Glomerular visceral epithelial cell (primary cell): ENCODE measurements around the gene RASSF8.

Experiments
- DNase-seq: peaks from one replicate; pipeline ENCODE4 v3.0.0-alpha.2; 2016; ENCODE audit errors: extremely low spot score

RASSF8 gene

DNA sequence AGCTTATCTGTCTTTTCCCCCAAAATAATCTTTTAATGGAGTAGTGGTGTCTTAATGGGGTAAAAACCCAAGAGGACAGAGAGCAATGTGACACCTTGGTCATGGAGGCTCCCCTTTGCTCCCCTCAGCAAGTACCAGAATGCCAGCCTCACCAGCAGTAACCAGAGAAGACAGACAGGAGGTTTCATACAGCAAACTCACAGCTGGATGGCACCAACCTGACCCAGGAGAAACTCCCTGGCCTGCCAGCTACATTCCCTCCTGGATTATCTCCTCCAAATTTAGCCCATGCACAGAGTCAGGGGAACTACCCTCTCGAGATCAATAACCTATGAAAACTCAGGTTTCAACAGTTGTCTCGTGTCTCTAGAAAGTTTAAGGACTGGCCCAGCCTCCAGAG, 150.4 kb downstream of the RASSF8 start:
- DNase-seq, result no peak

DNA sequence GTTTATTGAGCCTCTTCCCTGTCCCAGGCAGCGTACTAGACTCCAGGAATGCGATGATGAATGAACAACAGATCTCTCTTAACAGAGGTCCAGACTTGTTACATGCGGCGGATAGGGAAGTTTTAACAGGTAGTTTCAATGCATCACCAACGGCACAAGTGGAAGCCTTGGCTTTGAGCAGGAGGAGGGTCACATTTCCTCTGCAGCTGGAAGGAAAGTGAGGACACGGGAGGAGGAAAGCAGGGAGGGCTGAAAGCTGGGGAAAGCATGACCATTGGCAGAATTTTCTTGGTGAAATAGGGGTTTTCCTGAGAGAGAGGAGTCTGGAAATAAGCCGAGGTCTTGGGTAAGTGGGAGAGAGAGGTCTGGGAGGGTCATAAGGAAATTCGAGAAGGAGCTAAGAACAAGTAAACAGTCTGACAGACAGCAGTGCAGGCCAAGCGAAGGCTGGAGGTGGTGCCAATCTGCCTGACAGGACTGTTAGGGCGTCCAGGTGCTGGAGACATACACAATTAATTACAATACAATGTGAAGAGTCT, 150.9 kb downstream of the RASSF8 start:
- no peak for DNase-seq

- DNase-seq, result no peak
These were observed 153.8 kb downstream of the RASSF8 start for GRCh38 chr12:26112232-26112631.

GRCh38 chr12:26112703-26113147, 154.2 kb downstream of the RASSF8 start:
- DNase-seq, result no peak

GRCh38 chr12:26113181-26113654, 154.7 kb downstream of the RASSF8 start:
- DNase-seq, result no peak

- DNase-seq, result peak; percentile 91
These were observed 155.6 kb downstream of the RASSF8 start for GRCh38 chr12:26113853-26114719.

DNA sequence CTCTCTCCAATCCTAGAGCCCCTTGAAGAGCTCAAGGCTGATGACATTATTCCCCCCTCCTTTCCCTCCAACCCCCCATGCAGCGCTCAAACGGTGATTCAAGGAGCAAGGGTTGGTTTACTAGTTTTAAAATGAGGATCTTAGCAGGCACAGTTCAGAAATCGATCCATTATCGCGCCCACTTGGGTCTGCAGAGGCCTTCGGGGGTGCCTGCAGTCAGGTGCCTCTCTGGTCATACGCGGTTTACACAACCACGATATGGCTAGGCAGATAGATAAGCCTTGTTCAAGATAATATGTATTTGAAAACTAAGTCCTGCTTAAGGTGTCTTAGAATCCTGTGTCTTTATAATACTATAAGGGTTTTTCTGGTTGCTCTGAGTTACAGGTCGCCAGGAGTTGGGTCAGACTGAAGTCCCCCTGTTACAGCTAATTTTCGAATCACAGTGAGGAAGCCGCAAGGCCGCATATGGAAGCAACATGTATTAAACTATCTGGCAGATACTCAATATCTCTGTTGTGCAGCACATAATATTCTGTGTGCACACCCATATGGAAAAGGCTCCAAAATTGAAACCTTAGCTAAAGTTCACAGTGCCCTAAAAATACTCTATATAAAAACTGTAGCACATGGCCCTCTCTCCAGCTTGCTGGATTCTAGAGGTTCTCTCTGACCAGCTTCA, 156.4 kb downstream of the RASSF8 start:
- DNase-seq, result no peak

GRCh38 chr12:26116829-26117715, 158.6 kb downstream of the RASSF8 start:
- no peak for DNase-seq

- no peak for DNase-seq
These were observed 159.8 kb downstream of the RASSF8 start for GRCh38 chr12:26118308-26118707.

DNA sequence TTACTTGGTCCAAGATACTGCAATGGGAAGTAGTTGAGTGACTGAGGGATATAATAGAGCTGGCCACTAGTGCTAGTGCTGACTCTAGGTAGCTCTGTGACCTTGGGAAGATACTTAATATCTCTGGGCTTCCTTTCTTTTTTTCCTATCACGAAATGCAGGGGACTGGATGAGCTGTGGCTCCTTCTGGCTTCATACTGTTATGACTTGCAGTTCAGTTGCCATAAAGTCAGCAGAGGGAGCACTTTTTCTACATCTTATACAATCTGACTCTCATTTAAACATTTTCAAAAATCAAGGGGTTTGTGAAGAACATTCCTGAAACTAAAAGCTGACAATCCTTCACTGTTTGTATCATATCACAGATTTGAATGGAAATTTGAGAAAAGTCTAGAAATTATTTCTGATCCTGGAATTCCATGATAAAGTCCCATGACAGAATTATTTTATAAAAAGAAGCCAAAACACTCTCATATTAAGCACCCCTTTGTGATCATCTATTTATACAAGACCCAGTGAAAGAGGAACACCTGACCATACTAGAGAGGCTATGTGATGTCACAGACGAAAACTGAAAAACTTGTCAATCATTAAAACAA, 161.0 kb downstream of the RASSF8 start:
- peak; percentile 63 for DNase-seq

DNA sequence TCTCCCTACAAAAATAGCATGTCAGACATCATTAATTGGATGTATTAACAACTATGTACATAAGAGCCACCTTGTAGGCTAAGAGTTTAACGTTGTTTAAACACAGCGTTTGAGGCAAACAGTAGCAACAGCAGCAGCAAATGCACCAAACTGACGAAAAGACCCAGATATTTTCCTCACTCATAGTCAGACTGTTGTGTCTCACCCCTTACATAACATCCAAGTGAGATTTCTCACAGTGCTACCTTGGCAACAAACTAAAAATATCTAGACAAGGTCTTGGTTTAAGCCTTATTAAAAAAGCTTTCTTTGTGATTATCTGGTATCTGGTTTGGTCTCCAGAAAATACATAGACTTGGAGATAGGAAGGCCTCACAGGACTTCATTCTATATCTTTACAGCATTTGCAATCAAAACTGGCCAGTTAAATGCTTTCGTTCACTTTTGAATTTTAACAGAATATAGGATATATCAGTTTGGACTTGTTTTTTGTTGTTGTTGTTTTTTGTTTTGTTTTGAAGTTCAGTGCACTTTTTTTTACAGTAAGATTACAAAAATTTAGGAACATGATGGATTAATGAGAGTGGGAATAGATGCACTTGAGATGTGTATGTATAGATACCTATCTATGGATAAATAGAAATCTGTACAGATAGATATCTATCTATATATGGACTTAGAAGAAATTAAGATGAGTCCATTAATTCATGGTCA, 162.2 kb downstream of the RASSF8 start:
- no peak for DNase-seq

GRCh38 chr12:26121323-26122060, 163.0 kb downstream of the RASSF8 start:
- no peak for DNase-seq

DNA sequence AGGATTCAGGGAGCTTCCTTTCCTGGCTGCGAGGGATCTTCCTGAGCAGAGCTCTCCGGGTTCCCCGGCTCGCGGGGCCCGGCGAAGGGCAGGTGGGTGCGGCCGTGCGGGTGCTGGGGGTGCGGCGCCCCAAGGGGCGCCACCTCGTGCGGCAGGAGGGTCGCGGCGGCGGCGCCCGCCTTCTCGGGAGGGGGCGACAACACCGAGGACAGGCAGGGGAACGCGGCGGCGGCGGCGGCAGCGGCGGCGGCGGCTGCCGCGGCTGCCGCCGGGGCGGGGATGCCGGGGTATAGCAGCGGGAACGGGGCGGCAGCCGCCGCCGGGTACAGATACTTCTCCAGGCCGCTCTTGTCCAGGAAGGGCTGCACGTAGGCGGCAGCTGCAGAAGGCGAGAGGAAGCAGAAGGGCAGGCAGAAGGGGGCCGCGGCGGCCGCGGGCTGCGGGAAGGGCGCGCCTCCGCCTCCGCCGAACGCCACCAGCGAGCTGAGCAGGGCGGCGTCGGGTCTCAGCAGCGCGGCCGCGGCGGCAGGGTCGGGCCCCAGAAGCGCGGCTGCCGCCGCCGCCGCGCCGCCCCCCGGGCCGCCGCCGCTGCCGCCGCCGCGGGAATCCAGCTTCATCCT, 163.7 kb downstream of the RASSF8 start:
- DNase-seq, result peak; percentile 46

GRCh38 chr12:26122681-26123481, 164.4 kb downstream of the RASSF8 start:
- peak; percentile 70 for DNase-seq

DNA sequence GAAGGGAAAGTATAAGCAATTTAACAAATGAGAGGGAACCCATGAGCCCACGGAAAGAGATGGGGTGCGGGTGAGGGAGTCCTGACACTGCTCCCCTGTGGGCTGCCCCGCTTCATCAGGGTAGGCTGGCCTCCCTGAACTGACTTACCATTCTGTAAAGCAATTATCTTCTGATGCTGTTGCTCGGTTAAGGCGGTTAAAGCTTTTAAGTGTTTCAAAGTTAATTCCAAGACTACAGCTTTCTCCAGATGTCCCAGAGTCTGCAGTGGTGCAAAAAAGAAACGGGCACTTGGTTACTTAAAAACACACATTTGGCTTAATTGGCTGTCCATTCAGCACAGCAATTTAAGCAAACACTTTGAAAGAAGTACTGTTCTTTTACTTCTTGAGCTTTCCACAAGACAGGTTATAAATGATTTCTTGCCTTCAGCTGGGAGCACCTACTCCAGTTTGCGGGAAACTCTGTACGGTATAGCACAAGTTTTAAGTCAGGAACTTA, 165.0 kb downstream of the RASSF8 start:
- DNase-seq, result no peak

DNA sequence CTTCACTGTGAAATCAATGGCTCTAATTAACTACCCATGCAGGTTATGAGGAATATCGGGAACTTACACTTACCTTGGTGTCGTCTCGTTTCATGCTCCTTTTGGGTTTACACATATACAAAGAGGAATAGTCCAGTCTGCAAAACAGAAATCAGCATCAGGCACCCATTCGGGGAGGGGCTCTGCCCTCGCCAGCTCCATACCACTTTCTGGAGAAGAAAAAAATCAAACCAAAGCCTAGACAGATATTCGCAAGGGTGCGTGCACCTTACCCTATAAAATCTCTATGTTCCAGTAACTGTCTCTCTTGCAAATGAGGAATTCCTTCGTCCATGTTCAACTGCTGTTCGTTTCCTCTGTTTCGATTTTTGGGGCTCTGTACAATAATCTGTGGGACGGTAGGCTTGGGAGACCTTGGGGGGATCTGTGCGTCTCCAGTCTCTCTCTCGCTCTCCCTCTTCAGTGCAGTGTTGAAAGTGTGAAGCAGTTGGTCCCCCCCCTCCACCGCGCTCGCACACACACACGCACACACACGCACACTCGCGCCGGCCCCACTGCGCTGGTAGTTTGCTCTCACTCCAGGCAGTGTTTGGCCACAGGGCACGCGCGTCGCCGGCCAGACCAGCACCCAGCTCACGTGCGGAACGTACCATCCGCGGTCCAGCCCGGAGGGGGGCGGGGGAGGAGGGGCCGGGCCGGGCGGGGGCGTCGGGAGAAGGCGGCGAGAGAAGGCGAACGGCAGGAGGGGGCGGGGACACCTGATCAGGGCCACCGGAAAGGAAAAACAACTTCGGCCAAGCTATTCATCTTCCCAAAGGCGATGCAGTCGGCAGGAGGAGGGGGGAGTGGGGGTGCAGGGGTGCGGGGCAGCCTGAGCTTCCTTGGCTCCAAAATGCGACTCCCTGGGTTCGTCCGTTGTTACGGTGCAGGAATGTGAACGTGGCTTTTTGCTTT, 166.2 kb downstream of the RASSF8 start, which contains the start of gene BHLHE41:
BHLHE41 (minus strand) TSS at position 592 of the 954 bp plus-strand sequence; CDS start at position 334, 258 bp downstream.
- DNase-seq, result peak; percentile 83
